ENCODE data around the gene LTA.

DNA sequence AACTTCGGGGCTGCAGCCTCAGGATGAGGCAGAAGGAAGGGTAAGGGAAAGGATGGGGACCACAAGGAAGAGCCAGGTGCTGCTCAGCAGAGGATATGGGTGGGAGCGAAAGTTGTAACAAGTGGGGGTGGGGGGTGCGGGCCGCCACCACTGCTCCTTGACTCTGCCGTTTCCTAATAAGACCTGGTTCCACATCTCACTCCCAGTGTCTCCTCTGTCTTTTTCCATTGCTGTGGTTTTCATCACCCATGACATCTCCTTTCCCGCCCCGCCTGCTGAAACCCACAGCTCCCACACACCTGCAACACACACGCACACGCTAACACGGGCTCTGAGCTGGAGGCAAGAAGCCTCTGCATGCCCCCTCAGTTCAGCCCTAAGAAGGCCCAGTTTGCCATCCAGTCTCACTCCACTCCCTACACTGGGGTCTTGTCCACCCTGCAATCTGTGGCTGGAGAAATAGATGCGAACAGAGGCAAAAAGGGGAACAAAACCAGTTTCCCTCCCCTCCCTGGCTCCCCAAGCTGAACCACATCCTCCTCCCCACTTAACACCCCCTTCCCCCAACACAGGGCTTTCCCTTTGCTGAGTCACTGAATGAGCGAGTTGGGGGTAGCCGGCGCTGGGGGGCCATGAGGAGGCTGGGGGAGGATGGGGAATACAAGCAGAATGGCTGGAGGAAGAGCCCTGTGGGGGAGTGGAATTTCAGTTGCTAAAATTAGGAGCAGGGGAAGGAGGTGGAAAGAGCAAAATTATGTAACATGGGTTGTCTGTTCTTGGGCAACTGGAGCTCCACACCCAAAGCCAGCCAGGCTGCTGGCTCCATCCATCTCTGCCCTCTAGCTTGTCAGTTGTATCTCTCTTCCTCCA, 13.2 kb upstream of the LTA start:
- TF ChIP-seq, protein P1, sequence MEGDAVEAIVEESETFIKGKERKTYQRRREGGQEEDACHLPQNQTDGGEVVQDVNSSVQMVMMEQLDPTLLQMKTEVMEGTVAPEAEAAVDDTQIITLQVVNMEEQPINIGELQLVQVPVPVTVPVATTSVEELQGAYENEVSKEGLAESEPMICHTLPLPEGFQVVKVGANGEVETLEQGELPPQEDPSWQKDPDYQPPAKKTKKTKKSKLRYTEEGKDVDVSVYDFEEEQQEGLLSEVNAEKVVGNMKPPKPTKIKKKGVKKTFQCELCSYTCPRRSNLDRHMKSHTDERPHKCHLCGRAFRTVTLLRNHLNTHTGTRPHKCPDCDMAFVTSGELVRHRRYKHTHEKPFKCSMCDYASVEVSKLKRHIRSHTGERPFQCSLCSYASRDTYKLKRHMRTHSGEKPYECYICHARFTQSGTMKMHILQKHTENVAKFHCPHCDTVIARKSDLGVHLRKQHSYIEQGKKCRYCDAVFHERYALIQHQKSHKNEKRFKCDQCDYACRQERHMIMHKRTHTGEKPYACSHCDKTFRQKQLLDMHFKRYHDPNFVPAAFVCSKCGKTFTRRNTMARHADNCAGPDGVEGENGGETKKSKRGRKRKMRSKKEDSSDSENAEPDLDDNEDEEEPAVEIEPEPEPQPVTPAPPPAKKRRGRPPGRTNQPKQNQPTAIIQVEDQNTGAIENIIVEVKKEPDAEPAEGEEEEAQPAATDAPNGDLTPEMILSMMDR (IDR thresholded peaks at IDR 0.05), result no peak
- TF ChIP-seq POLR2A (IDR thresholded peaks at IDR 0.05), result no peak

All from esophagus squamous epithelium (tissue), 4 donors.